ENCODE data around the gene MUC2.

Gene MUC2

GRCh38 chr11:1074244-1075221 is at the start of gene MUC2:
MUC2 (plus strand) TSS chr11:1074874.
- in situ Hi-C loops (cut with MboI; ENCODE audit: low sequenced_read_pairs): no loop called here

GRCh38 chr11:1025410-1026162 is 49.1 kb upstream of the MUC2 start:
- in situ Hi-C loops (cut with MboI; ENCODE audit: low sequenced_read_pairs): no loop called here

- in situ Hi-C loops (cut with MboI; ENCODE audit: low sequenced_read_pairs): no loop called here
Observed at GRCh38 chr11:1026163-1026450, 48.6 kb upstream of the MUC2 start.

GRCh38 chr11:1026641-1027482 is 47.8 kb upstream of the MUC2 start:
- in situ Hi-C loops (cut with MboI; ENCODE audit: low sequenced_read_pairs): no loop called here

GRCh38 chr11:1027483-1028290 is 47.0 kb upstream of the MUC2 start:
- in situ Hi-C loops (cut with MboI; ENCODE audit: low sequenced_read_pairs): no loop called here

GRCh38 chr11:1028291-1028540 is 46.5 kb upstream of the MUC2 start:
- in situ Hi-C loops (cut with MboI; ENCODE audit: low sequenced_read_pairs): no loop called here

- in situ Hi-C loops (cut with MboI; ENCODE audit: low sequenced_read_pairs): no loop called here
Observed at GRCh38 chr11:1028616-1029015, 46.1 kb upstream of the MUC2 start.

GRCh38 chr11:1029051-1029450 is 45.6 kb upstream of the MUC2 start:
- in situ Hi-C loops (cut with MboI; ENCODE audit: low sequenced_read_pairs): no loop called here

- in situ Hi-C loops (cut with MboI; ENCODE audit: low sequenced_read_pairs): no loop called here
Observed at GRCh38 chr11:1029654-1030053, 45.0 kb upstream of the MUC2 start.

- in situ Hi-C loops (cut with MboI; ENCODE audit: low sequenced_read_pairs): no loop called here
Observed at GRCh38 chr11:1030086-1030485, 44.6 kb upstream of the MUC2 start.

GRCh38 chr11:1030556-1030955 is 44.1 kb upstream of the MUC2 start:
- in situ Hi-C loops (cut with MboI; ENCODE audit: low sequenced_read_pairs): no loop called here

GRCh38 chr11:1031121-1031899 is 43.4 kb upstream of the MUC2 start:
- in situ Hi-C loops (cut with MboI; ENCODE audit: low sequenced_read_pairs): no loop called here

- in situ Hi-C loops (cut with MboI; ENCODE audit: low sequenced_read_pairs): no loop called here
Observed at GRCh38 chr11:1032310-1032891, 42.3 kb upstream of the MUC2 start.

GRCh38 chr11:1033016-1033798 is 41.5 kb upstream of the MUC2 start:
- in situ Hi-C loops (cut with MboI; ENCODE audit: low sequenced_read_pairs): no loop called here

- in situ Hi-C loops (cut with MboI; ENCODE audit: low sequenced_read_pairs): no loop called here
Observed at GRCh38 chr11:1034001-1034400, 40.7 kb upstream of the MUC2 start.

- in situ Hi-C loops (cut with MboI; ENCODE audit: low sequenced_read_pairs): no loop called here
Observed at GRCh38 chr11:1034456-1035295, 40.0 kb upstream of the MUC2 start.

- in situ Hi-C loops (cut with MboI; ENCODE audit: low sequenced_read_pairs): no loop called here
Observed at GRCh38 chr11:1035577-1036283, 38.9 kb upstream of the MUC2 start.

Data from HL-60/S4 treated with phorbol 12-myristate 13-acetate at 8.2 ng/mL for 4 days and 3 days (cell line).